ENCODE data around the gene FREM1.

GRCh38 chr9:14906644-14907359, 3.4 kb downstream of the FREM1 start:
- no peak for TF ChIP-seq POLR2A (IDR thresholded peaks at IDR 0.05)
- TF ChIP-seq CTCF (IDR thresholded peaks at IDR 0.05): no peak
